Measurements from ENCODE around the gene UTP14A. TPM values are rescaled to one million over a fixed set of nuclear protein-coding genes. Genes with fewer than 3 reads are reported as not detected.

UTP14A gene
- total and polyA plus RNA-seq, 2 experiments from 2014 or later, result 14.6 to 18.5 TPM

- H3K4me1 ChIP-seq (ENCODE audit: insufficient read depth), result peaks cover 3% of the 10 kb centered on the region; the same call in 1 of the 2 replicates
- H3K4me3 Mint-ChIP-seq, result peak overlapping the region; percentile 69
- no peaks in the 10 kb centered on the region for H4K20me1 ChIP-seq (replicated peaks; ENCODE audit: insufficient read depth)
- H2AFZ ChIP-seq, result no peak overlapping the region
- no peak overlapping the region for H3K27ac Mint-ChIP-seq
- H3K27me3 ChIP-seq (ENCODE audit: insufficient read depth), result peaks cover 66% of the 10 kb centered on the region
- no peaks in the 10 kb centered on the region for H3K9me2 ChIP-seq (ENCODE audit: insufficient read depth)
- no peaks in the 10 kb centered on the region for H3K9me3 Mint-ChIP-seq
- H3K36me3 Mint-ChIP-seq (ENCODE audit: low read depth), result no peaks in the 10 kb centered on the region
- peak; percentile 73 for ATAC-seq
- H3F3A ChIP-seq (replicated peaks; ENCODE audit: low read depth), result no peaks in the 10 kb centered on the region
- no peak for TF ChIP-seq REST (IDR thresholded peaks at IDR 0.05; ENCODE audit: unreplicated experiment)
- H3K4me1 Mint-ChIP-seq, result peaks cover 20% of the 10 kb centered on the region
- H3K27me3 Mint-ChIP-seq (ENCODE audit: insufficient read depth, low read depth, poor library complexity), result peaks cover 65% of the 10 kb centered on the region
- H3K36me3 ChIP-seq (ENCODE audit: insufficient read depth), result no peaks in the 10 kb centered on the region
- H3K4me3 ChIP-seq, result peak overlapping the region; percentile 45
- no peak overlapping the region for H3K27ac ChIP-seq (ENCODE audit: low read depth)
- peak; percentile 80 for DNase-seq (ENCODE audit: low spot score)
- H3K79me2 ChIP-seq (replicated peaks; ENCODE audit: insufficient read depth), result no peaks in the 10 kb centered on the region
- peak overlapping the region; percentile 70 for H3K4me2 ChIP-seq
Observed at GRCh38 chrX:129961180-129962083, 55.5 kb downstream of the UTP14A start.

GRCh38 chrX:129963729-129964128 lies 57.8 kb downstream of the UTP14A start:
- H3K4me3 Mint-ChIP-seq, result no peak overlapping the region
- H3K36me3 Mint-ChIP-seq (ENCODE audit: low read depth), result no peaks in the 10 kb centered on the region
- peaks cover 46% of the 10 kb centered on the region for H3K27me3 Mint-ChIP-seq (ENCODE audit: insufficient read depth, low read depth, poor library complexity)
- Histone ChIP-seq H3K4me2 (no peak overlapping the region), H3K4me1 (ENCODE audit: insufficient read depth) (peaks cover 3% of the 10 kb centered on the region; the same call in 1 of the 2 replicates), H3K27ac (ENCODE audit: low read depth) (no peak overlapping the region), H3K9me2 (ENCODE audit: insufficient read depth) (no peaks in the 10 kb centered on the region), H2AFZ (no peak overlapping the region), H4K20me1 (replicated peaks; ENCODE audit: insufficient read depth) (no peaks in the 10 kb centered on the region), H3K79me2 (replicated peaks; ENCODE audit: insufficient read depth) (no peaks in the 10 kb centered on the region), H3K36me3 (ENCODE audit: insufficient read depth) (no peaks in the 10 kb centered on the region), H3K27me3 (ENCODE audit: insufficient read depth) (peaks cover 47% of the 10 kb centered on the region), H3F3A (replicated peaks; ENCODE audit: low read depth) (no peaks in the 10 kb centered on the region), H3K4me3 (no peak overlapping the region)
- H3K9me3 Mint-ChIP-seq, result no peaks in the 10 kb centered on the region
- peaks cover 14% of the 10 kb centered on the region for H3K4me1 Mint-ChIP-seq
- H3K27ac Mint-ChIP-seq, result no peak overlapping the region
- DNase-seq (ENCODE audit: low spot score), result no peak
- no peak for ATAC-seq
- TF ChIP-seq CTCF (conservative IDR thresholded peaks at IDR 0.05; ENCODE audit: low read depth in 2 of 2) (no peak), ZNF462 (CRISPR knock-in tag; IDR thresholded peaks at IDR 0.05) (no peak), STAT1 (IDR thresholded peaks at IDR 0.05; ENCODE audit: unreplicated experiment) (no peak), JUNB (IDR thresholded peaks at IDR 0.05; ENCODE audit: unreplicated experiment) (no peak)
